Peyer's patch (tissue), 4 donors: ENCODE measurements around the gene FKBP1A.

Experiments
- POLR2A ChIP-seq, 2 donors: fragments of 450-650 bp; IDR thresholded peaks; one replicate each; pipeline ENCODE4 v1.5.1; 2017; ENCODE audit warnings: antibody characterized with exemption in 2 of 2, mild to moderate bottlenecking in 2 of 2, moderate library complexity in 2 of 2
- TF ChIP-seq, protein P1 (sequence below), 6 experiments: fragments of 450-650 bp in 4 of 6; fragments of 200-600 bp in 2 of 6; sonication (generic) in 1 of 6; IDR thresholded peaks; one replicate each; pipeline ENCODE4 v1.5.1; 2017 to 2019; ENCODE audit warnings: antibody characterized with exemption in 6 of 6, mild to moderate bottlenecking in 3 of 6, moderate library complexity in 1 of 6

DNA sequence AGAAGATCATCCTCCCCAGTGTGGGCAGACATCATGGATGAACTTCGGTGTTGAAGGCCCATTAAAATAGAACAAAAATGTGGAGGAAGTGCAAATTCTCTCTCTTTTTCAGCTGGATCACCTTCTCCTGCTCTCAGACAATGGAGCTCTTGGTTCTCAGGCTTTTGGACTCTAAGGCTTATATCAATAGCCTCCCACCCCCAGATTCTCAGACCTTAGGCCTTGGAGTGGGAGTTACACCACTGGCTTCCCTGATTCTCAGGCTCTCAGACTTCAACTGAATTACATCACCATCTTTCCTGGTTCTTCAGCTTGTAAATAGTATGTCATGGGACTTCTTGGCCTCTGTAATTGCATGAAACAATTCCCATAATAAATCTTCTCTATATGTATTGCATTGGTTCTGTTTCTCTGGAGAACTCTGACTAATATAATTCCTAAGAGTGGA lies 37.2 kb upstream of the FKBP1A start:
- TF ChIP-seq, protein P1, sequence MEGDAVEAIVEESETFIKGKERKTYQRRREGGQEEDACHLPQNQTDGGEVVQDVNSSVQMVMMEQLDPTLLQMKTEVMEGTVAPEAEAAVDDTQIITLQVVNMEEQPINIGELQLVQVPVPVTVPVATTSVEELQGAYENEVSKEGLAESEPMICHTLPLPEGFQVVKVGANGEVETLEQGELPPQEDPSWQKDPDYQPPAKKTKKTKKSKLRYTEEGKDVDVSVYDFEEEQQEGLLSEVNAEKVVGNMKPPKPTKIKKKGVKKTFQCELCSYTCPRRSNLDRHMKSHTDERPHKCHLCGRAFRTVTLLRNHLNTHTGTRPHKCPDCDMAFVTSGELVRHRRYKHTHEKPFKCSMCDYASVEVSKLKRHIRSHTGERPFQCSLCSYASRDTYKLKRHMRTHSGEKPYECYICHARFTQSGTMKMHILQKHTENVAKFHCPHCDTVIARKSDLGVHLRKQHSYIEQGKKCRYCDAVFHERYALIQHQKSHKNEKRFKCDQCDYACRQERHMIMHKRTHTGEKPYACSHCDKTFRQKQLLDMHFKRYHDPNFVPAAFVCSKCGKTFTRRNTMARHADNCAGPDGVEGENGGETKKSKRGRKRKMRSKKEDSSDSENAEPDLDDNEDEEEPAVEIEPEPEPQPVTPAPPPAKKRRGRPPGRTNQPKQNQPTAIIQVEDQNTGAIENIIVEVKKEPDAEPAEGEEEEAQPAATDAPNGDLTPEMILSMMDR (IDR thresholded peaks at IDR 0.05): no peak
- no peak for TF ChIP-seq POLR2A (IDR thresholded peaks at IDR 0.05)
